Posterior cingulate gyrus (tissue), 11 donors: ENCODE results near the gene TK2.

Experiments used
- DNase-seq, 10 donors: peaks; one replicate each; pipeline versions ENCODE4 v3.0.0 to v3.0.0-alpha.2; 2020 to 2021; ENCODE audit warnings: mixed read lengths in 3 of 10
- intact Hi-C: fragments of 100-400 bp; cut with DNase I; formaldehyde crosslinking; loops from one replicate; pipeline ENCODE4 v1.15.1; 2023

Gene TK2

DNA sequence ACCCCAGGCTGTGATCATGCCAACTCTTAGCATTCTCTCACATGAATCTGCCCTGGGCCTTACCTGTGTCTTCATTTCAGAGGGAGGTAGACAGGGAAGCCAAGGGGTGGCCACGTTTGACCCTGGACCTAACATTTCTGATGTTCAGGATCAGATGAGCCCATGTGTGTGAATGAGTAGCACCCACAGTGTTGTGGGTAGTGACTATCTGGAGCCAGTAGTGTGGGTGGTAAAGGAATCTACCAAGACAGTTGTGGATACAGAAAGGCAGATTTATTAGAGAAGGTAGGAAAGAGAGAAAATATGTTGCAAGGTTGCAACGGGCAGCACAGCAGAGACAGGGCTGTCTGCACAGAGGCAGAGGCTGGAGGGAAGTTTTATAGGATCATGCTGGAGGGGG, 60.5 kb downstream of the TK2 start:
- intact Hi-C loops: no loop called here
- DNase-seq: peak in 2 of 10 donors; percentile 8 to 10

GRCh38 chr16:66488505-66488904, 61.4 kb downstream of the TK2 start:
- no peak for DNase-seq

GRCh38 chr16:66487580-66488275, 62.2 kb downstream of the TK2 start:
- no peak for DNase-seq
- intact Hi-C loops: no loop called here

More at GRCh38 chr16:66488505-66488904, 61.4 kb downstream of the TK2 start:
- intact Hi-C loops: no loop called here

DNA sequence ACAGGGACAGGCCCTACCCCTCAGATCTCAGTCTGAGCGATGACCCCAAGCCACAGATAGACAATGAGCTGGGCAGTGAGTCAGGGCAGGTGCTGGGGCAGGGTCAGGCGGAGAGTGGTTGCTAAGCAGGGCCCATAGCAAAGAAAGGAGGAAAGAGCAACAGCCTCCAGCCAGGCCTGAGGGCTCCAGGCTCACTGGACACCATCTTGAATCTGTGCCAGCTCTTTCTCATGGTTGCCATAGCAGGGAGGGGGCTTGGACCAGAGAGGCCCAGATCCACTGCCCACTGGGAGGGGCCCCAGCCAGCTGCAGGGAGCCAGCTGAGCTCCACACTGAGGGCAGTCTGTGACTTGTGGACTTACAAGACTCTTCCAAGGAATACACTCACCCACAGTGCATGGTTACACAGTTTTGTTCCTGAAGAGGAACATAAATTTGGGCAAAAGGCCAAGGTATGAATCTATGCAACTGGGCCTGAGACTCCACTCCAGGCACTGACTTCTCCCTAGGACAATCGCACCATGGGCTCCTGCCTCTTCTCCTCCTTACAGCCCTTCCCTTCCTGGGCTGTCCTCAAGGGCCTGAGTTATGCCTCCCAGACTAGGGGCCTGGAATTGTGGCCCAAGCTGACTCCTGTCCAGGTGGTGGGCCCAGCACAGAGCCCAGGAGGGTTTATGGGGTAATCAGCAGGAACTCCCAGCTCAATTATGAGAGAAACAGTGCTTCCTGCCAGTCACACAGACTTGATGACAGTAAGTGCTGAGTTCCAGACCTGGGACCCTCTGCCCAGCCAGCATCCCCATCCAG, 62.9 kb downstream of the TK2 start:
- peak in 2 of 10 donors; percentile 16 to 74 for DNase-seq
- intact Hi-C loops: no loop called here

GRCh38 chr16:66486199-66486772, 63.6 kb downstream of the TK2 start:
- intact Hi-C loops: no loop called here
- no peak for DNase-seq

DNA sequence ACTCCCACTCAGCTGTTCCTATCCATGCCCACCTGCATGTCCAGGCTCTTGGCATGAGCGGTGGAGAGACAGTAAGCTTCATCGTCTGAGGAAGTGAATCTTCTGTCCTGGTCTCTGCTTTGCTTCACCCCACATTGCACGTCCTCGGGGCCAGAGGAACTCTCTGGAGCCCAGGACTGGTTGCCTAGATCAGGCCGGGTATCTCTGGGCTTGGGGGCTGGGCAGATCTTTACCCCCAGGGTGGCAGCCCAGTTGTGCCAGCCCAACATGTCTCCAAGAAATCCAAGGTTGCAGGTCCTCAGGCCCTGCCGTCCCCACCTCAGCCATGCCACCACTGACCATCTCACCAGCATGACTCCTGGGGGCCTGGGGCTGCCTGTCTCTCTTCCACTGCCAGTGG, 64.5 kb downstream of the TK2 start:
- intact Hi-C loops: no loop called here
- peak in 1 of 10 donors; percentile 9 for DNase-seq

- intact Hi-C loops: no loop called here
- peak in 1 of 10 donors; percentile 11 for DNase-seq
These were observed 65.3 kb downstream of the TK2 start for GRCh38 chr16:66484453-66485213.

DNA sequence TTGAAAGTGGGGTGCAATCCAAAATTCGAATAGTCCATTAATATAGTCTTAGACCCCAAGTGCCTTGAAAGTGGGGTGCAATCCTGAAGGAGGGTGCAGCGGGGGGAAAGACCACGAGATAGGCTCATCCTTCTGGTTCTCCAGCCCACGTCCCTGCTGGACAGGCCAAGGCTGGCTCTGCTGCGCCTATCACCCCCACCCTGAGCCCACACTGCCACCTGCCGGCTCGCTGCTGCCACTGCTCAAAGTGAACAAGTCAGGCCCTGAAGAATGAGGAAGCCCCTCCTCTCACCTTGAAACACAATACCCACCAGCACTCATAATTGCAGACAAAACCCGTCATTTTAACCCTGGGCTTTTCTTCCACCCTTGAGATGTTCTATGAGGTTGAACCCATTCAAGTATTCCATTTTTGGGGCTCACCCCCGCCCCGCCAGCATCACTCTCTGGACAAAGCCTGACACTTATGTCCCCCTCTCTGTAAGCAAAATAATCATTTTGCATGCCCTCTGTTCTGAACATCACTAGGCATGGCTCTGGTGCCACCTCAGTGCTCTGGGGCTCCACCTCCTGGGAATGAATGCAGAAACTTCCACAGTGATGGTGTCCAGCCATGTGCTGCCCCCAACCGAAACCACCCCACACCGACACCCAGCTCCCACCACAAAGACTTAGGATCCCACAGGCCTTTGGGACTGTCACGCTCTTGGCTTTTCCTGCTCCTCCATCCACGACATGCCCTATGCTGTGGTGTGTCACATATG, 66.1 kb downstream of the TK2 start:
- intact Hi-C loops: loop anchor here (1.0 kb wide), 1 partner anchor 78 kb away; no protein-coding TSS in a partner anchor
- peak; percentile 61 to 97 (median 82) for DNase-seq

GRCh38 chr16:66481943-66482390, 68.0 kb downstream of the TK2 start:
- intact Hi-C loops: no loop called here
- DNase-seq: peak in 2 of 10 donors; percentile 12 to 35

GRCh38 chr16:66481081-66481942, 68.6 kb downstream of the TK2 start:
- intact Hi-C loops: no loop called here
- peak in 2 of 10 donors; percentile 14 to 74 for DNase-seq

- intact Hi-C loops: no loop called here
- DNase-seq: peak in 2 of 10 donors; percentile 64 to 81
These were observed 69.4 kb downstream of the TK2 start for GRCh38 chr16:66480265-66481080.

- intact Hi-C loops: no loop called here
- DNase-seq: peak in 1 of 10 donors; percentile 44
These were observed 70.2 kb downstream of the TK2 start for GRCh38 chr16:66479661-66480264.

DNA sequence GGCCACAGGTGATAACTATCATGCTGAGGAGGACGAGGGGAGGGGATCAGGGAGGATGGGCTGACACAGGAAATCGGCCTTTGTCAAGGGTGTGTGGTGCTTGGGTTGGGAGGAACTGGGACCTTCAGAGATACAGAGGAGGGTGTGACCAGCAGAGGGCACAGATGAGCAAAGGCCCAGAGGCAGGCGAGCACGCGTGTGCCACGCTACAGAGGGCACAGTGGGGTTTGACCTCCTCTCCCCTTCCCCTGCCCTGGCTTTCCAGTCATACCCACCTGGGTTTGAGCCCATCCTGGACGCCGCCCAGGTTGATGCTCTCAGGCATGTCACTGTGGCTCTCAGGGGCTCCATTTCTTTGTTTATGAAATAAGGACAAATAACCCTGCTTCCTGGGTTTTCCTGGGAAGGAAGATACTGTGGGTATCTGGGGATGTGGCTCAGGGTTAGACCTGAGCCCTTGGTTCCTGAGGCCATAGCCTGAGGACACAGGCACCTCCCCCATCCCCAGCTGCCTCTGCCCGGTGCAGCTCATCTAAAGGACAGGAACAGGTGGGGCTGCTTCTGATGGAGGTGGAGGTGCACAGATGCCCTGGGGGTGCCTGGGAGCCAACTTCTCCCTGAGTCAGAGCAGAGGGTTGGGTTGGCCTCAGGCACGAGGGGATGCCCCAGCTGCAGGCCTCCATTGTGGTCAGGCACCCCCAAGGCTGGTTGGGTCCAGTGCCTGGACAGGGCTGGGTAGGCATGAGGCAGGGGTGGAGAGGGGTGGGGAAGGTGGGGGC, 71.0 kb downstream of the TK2 start:
- peak in 6 of 10 donors; percentile 50 to 93 (median 70) for DNase-seq
- intact Hi-C loops: no loop called here

DNA sequence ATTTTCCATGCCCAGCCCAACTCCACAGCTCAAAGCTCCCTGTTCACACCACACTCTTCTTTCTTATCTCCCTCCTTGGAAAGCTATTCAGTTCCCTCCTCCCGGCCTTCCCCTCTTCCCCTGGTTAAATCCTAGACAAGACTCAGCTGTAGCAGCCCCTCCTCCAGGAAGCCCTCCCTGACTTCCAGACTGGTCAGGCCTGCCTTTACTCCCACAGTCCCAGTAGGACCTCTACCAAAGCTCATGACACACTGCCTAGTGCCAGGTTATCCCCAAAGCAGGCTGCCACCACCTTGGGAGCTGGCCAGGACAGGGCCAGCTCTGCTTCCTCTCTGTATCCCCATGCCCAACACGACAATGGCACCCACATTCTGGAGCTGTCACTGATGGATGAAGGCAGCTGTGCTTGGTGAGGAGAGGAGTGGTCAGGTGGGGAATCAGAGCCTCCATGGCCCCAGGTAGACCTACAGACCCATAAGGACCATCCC, 72.8 kb downstream of the TK2 start:
- peak in 1 of 10 donors; percentile 15 for DNase-seq
- intact Hi-C loops: no loop called here

DNA sequence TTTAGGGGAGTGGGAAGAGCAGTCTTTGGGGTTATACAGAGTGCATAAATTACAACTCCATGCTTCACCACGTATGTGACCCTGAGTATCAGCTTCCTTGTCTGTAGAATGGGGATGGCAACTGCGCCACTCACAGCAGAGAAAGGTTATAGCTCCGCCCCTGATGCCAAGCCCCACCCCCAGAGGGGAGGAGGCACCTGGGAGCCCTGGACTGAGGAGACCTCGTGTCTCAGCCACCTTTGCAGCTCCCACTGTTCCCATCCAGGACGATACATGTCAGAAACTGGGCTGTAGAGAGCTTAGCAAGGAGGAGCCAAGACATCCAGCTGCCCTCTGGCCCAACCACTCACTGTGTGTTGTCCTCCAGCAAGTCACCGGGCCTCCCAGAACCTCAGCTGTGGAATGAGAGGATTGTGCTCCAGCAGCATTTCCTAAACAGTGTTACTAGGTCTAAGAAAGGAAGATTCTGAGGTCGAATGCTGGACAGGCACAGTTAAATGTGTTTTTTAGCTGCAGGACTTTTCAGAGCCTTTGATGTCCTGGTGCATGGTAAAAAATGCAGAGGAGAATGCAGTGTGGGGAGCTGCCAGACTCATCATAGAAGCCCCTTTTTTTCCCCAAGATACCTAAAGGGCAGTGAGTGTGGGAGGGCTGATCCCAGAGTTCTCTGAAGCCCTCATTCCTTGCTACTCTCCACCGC, 73.4 kb downstream of the TK2 start:
- intact Hi-C loops: no loop called here
- peak in 1 of 10 donors; percentile 32 for DNase-seq

GRCh38 chr16:66475232-66475631, 74.7 kb downstream of the TK2 start:
- DNase-seq: peak in 1 of 10 donors; percentile 59
- intact Hi-C loops: no loop called here
